Gastroesophageal sphincter (tissue), 3 donors: Measurements from ENCODE around the gene FBXL4.

Experiments used
- CTCF ChIP-seq, 4 experiments: fragments of 200-600 bp in 2 of 4; fragments of 450-650 bp in 2 of 4; sonication (generic) in 1 of 4; IDR thresholded peaks; one replicate each; pipeline ENCODE4 v1.5.1; 2017 to 2019; ENCODE audit warnings: antibody characterized with exemption in 4 of 4, mild to moderate bottlenecking in 2 of 4, moderate library complexity in 2 of 4
- POLR2A ChIP-seq, 2 donors: fragments of 450-650 bp; IDR thresholded peaks; one replicate each; pipeline ENCODE4 v1.6.1; 2017; ENCODE audit warnings: antibody characterized with exemption in 2 of 2, mild to moderate bottlenecking in 2 of 2, moderate library complexity in 1 of 2
- POLR2AphosphoS5 ChIP-seq: sonication (generic); formaldehyde crosslinking; IDR thresholded peaks from one replicate; pipeline ENCODE4 v1.6.1; 2017; ENCODE audit warnings: antibody characterized with exemption

- TF ChIP-seq POLR2AphosphoS5 = no peak
- no peak for TF ChIP-seq POLR2A (IDR thresholded peaks at IDR 0.05)
- no peak for TF ChIP-seq CTCF (IDR thresholded peaks at IDR 0.05)
Observed at GRCh38 chr6:98946879-98947410, 801 bp downstream of the FBXL4 start.
